Measurements from ENCODE around the gene NPNT. TPM values are rescaled to one million over a fixed set of nuclear protein-coding genes. Genes with fewer than 3 reads are reported as not detected.

Gene NPNT
- total RNA-seq, 1 experiment from 2014 or later: 42.1 TPM

GRCh38 chr4:105992641-105993305, 97.5 kb downstream of the NPNT start:
- Histone ChIP-seq H3K27me3 (replicated peaks; ENCODE audit: control insufficient read depth, insufficient read depth, low read length) (no peaks in the 10 kb centered on the region), H3K4me3 (ENCODE audit: low read depth, low read length) (no peak overlapping the region), H3K4me1 (no peaks in the 10 kb centered on the region; the same call in 1 of the 2 replicates), H3K36me3 (ENCODE audit: control insufficient read depth, insufficient read depth, low read length) (no peaks in the 10 kb centered on the region), H3K9me3 (no peaks in the 10 kb centered on the region)
- no peak overlapping the region for H3K27ac Mint-ChIP-seq (ENCODE audit: unreplicated experiment)
- H3K4me3 Mint-ChIP-seq (ENCODE audit: unreplicated experiment): no peak overlapping the region
- CTCF ChIA-PET: no interaction called here
- intact Hi-C loops (cut with micrococcal nuclease; ENCODE audit: unreplicated experiment): no loop called here
- POLR2A ChIA-PET: no interaction called here
- no TSS peak for BruUV-seq (replicated peaks)
- H3K36me3 Mint-ChIP-seq (ENCODE audit: insufficient read depth, unreplicated experiment): no peaks in the 10 kb centered on the region
- DNase-seq: no peak
- H3K9me3 Mint-ChIP-seq (ENCODE audit: unreplicated experiment): peaks cover 9% of the 10 kb centered on the region
- no peaks in the 10 kb centered on the region for H3K27me3 Mint-ChIP-seq (ENCODE audit: insufficient read depth, unreplicated experiment)
- H3K4me1 Mint-ChIP-seq (ENCODE audit: low read depth, unreplicated experiment): peaks cover 11% of the 10 kb centered on the region
- no peak for TF ChIP-seq CTCF (IDR thresholded peaks at IDR 0.05; ENCODE audit: insufficient read depth in 1 of 2, low read depth in 1 of 2, low read length in 1 of 2, severe bottlenecking in 1 of 2, unreplicated experiment in 1 of 2)

- H3K9me3 ChIP-seq: no peaks in the 10 kb centered on the region
- no peak overlapping the region for H3K4me3 ChIP-seq (ENCODE audit: low read depth, low read length)
- no peak overlapping the region for H3K27ac Mint-ChIP-seq (ENCODE audit: unreplicated experiment)
- no peaks in the 10 kb centered on the region for H3K27me3 Mint-ChIP-seq (ENCODE audit: insufficient read depth, unreplicated experiment)
- no peaks in the 10 kb centered on the region for H3K36me3 ChIP-seq (ENCODE audit: control insufficient read depth, insufficient read depth, low read length)
- peaks cover 9% of the 10 kb centered on the region for H3K9me3 Mint-ChIP-seq (ENCODE audit: unreplicated experiment)
- intact Hi-C loops (cut with micrococcal nuclease; ENCODE audit: unreplicated experiment): no loop called here
- BruUV-seq (replicated peaks): no TSS peak
- no peak for TF ChIP-seq CTCF (IDR thresholded peaks at IDR 0.05; ENCODE audit: insufficient read depth in 1 of 2, low read depth in 1 of 2, low read length in 1 of 2, severe bottlenecking in 1 of 2, unreplicated experiment in 1 of 2)
- H3K36me3 Mint-ChIP-seq (ENCODE audit: insufficient read depth, unreplicated experiment): no peaks in the 10 kb centered on the region
- CTCF ChIA-PET: no interaction called here
- H3K4me1 ChIP-seq: peaks cover 9% of the 10 kb centered on the region
- H3K4me1 Mint-ChIP-seq (ENCODE audit: low read depth, unreplicated experiment): peaks cover 11% of the 10 kb centered on the region
- H3K4me3 Mint-ChIP-seq (ENCODE audit: unreplicated experiment): no peak overlapping the region
- POLR2A ChIA-PET: no interaction called here
- no peak for DNase-seq
- no peaks in the 10 kb centered on the region for H3K27me3 ChIP-seq (replicated peaks; ENCODE audit: control insufficient read depth, insufficient read depth, low read length)
These were observed 98.8 kb downstream of the NPNT start for GRCh38 chr4:105994061-105994460.

GRCh38 chr4:105994841-105995501, 99.7 kb downstream of the NPNT start:
- ChIA-PET POLR2A (no interaction called here), CTCF (no interaction called here)
- no peaks in the 10 kb centered on the region for H3K9me3 ChIP-seq
- Mint-ChIP-seq H3K36me3 (ENCODE audit: insufficient read depth, unreplicated experiment) (peaks cover 6% of the 10 kb centered on the region), H3K9me3 (ENCODE audit: unreplicated experiment) (peaks cover 9% of the 10 kb centered on the region), H3K27me3 (ENCODE audit: insufficient read depth, unreplicated experiment) (no peaks in the 10 kb centered on the region), H3K4me3 (ENCODE audit: unreplicated experiment) (no peak overlapping the region), H3K4me1 (ENCODE audit: low read depth, unreplicated experiment) (peaks cover 11% of the 10 kb centered on the region), H3K27ac (ENCODE audit: unreplicated experiment) (no peak overlapping the region)
- intact Hi-C loops (cut with micrococcal nuclease; ENCODE audit: unreplicated experiment): no loop called here
- H3K4me3 ChIP-seq (ENCODE audit: low read depth, low read length): no peak overlapping the region
- peaks cover 9% of the 10 kb centered on the region for H3K4me1 ChIP-seq
- H3K27me3 ChIP-seq (replicated peaks; ENCODE audit: control insufficient read depth, insufficient read depth, low read length): no peaks in the 10 kb centered on the region
- no peaks in the 10 kb centered on the region for H3K36me3 ChIP-seq (ENCODE audit: control insufficient read depth, insufficient read depth, low read length)
- DNase-seq: no peak
- TF ChIP-seq CTCF (IDR thresholded peaks at IDR 0.05; ENCODE audit: insufficient read depth in 1 of 2, low read depth in 1 of 2, low read length in 1 of 2, severe bottlenecking in 1 of 2, unreplicated experiment in 1 of 2): no peak
- BruUV-seq (replicated peaks): no TSS peak

Measured in Caco-2 (cell line).